C1 segment of cervical spinal cord (tissue), 14 donors: ENCODE data around the gene ECM1.
A peak's percentile ranks its signal among the peaks of the same experiment; 100 is the strongest.

Source experiments
- DNase-seq, 14 donors: peaks; one replicate each; lab custom pipeline; 2025; lab: John Stamatoyannopoulos, UW

The ECM1 gene

DNA sequence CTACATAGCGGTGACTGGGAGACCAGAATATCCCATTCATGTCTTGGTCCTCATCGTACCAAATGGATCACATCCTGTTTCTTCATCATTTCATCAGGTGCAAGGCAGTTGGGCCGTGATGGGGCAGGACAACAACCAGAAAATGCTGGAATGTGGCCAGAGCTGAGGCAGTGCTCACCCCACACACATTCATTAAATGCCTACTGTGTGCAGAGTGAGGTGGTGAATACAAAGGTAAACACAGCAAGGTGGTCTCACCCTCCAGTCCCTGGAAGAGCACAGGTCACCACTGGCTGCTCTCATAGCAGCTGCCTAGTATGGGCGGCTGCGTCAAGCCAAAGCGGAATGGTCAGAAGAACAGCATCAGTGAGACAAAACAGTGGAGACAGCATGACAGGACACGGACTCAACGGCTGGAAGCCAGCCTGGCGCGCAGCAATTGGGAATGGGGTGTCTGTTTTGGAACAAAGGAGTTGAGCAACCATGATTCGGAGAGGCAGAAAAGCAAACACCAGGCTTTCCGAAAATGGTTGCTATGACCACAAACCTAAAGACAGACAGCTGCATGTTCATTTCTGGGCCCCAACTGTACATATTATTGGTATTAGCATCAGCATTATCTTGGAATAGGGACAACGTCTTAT lies 35.7 kb downstream of the ECM1 start:
- DNase-seq: no peak

DNA sequence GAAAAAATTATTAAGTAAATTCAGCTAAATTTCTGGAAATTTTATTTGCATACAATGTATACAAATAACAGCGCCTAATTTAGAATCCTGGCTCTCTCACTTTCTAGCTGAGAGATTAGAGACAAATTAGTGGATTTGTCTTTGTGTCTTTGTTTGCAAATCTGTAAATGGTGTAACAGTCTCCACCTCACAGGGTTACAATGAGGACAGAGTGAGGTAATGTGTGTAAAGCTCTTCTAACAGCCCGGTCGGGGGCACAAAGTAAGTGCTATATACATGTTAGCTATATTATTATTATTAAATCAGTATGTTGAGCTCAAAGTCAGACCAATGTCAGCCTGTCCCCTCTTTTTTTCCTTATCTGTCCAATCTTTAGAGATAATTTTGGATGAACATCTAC lies 36.3 kb downstream of the ECM1 start:
- no peak for DNase-seq

DNA sequence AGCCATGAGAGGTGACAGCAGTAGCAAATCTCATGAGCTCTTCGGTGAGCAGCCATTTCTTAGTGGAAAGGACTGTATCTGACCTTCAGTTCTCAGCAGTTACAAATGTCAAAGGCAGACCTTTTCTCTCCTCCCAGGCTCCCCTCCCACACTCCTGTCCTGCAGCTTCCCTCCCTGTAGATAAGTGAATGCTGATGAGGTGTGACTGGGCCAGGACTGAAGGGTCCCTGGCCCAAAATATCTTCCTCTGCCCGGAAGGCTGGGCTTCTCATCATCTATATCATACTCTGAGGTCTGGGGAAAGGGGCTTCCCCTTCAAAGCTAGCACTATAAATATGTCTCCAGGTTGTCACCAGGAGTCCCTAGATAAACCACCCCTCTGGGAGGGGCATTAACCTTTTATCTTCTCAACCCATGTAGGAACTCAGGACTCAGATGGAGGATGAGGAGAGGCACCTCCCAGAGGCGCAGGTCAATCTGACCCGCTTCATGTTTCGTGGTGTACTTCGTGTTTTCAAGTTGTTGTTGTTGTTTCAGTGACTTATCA lies 37.6 kb downstream of the ECM1 start:
- DNase-seq: no peak

DNA sequence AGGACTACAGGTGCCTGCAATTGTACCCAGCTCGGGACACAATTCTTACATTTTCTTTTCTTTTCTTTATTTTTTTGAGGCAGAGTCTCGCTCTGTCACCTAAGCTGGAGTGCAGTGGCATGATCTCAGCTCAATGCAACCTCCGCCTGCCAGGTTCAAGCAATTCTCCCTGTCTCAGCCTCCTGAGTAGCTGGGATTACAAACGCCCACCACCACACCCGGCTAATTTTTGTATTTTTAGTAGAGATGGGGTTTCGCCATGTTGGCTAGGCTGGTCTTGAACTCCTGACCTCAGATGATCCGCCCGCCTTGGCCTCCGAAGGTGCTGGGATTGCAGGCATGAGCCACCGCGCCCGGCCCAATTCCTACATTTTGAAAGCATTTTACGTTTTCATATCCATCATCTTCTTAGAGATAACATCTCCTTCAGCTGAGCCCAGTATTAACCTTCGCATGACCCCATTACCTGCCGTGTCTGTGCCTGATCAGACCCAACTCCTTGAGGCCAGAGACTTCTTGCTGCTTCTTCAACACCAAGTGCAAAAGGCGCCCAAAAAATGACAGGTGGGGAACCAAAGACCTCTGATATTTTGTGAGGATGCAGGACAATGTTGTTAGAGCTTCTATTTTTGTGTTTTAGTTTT lies 38.5 kb downstream of the ECM1 start:
- DNase-seq: no peak

DNA sequence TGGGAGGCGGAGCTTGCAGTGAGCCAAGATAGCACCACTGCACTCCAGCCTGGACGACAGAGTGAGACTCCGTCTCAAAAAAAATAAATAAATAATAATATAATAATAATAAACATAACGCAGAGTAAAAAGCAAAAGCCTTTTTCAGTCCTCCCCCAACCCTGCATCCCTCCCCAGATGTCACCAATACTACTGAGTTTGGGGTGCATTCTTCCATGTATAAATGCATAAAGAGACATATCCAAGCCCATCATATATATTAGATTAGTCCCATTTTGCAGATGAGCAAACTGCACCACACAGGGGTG lies 40.4 kb downstream of the ECM1 start:
- no peak for DNase-seq

DNA sequence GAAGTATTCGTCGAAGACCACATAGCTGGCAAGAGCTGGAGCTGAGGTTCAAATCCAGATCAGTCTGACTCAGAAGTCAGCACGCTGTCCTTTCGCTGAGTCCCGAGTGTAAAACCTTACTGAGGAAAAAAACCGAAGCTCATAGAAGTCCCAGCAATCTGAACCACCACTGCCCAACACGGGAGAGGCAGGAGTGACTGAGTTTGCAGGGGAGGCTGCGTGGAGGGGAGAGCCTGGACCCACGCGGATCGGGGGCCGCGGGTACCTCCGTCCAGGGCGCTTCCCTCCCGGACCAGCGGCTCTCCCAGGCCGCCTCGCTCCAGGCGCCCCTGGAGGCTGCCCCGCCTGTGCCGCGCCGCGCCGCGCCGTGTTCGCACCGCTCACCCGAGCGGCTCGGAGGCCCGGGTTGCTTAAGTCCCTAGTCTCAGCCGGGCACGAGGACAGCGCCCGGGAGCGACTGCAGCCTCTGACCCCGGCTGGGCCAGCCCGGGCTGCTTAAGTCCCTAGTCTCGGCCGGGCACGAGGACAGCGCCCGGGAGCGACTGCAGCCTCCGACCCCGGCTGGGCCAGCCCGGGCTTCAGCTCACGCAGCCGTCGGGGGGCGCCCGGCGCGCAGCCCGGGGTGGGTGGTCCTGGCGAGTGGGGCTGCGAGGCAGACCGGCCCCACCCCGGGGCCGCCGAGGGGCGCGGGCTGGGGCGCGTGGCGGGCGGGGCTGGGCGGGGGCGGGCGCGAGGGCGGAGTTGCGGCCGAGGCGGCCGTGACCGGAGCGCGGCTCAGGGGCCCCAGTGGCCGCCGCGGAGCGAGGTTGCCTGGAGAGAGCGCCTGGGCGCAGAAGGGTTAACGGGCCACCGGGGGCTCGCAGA lies 41.0 kb downstream of the ECM1 start, which contains the start of gene ADAMTSL4:
Gene ADAMTSL4 (plus strand): TSS at position 777 of the 864 bp plus-strand sequence. CDS start 2,881 bp downstream, outside the sequence.
- DNase-seq: peak in 5 of 14 donors; percentile 33 to 63 (median 58)

DNA sequence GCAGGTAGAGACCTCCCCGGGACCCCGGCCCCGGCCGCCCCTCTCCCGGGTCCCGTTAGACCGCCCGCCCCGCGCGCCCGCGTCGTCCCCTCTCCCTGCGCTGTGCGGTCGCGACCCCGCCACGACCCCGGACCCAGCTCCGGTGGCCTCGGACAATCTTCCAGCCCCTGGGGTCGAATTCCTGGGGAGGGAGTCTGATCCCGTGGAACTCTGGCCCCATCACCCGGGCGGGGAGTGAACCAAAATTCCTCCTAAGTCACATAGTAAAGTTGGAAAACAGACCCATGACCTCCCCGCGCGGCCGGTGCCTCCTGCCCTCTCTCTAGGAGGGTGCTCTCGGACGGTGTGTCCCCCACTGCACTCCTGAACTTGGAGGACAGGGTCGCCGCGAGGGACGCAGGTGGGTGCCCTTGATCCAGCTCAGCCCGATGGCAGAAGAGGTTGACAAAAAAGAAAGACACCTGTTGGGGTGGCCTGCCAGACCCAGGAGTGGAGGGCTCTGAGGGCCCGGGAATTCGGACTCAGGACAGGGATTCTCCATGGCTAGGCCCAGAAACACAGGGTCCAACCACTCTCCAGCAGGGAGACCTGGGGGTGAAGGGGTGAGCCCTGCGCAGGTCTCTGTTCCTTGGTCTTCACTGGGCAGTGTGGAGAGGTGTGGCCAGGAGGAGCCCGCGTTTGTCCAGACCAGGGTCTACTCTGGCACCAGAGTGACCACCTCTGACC lies 41.8 kb downstream of the ECM1 start:
- DNase-seq: peak in 2 of 14 donors; percentile 22 to 45

DNA sequence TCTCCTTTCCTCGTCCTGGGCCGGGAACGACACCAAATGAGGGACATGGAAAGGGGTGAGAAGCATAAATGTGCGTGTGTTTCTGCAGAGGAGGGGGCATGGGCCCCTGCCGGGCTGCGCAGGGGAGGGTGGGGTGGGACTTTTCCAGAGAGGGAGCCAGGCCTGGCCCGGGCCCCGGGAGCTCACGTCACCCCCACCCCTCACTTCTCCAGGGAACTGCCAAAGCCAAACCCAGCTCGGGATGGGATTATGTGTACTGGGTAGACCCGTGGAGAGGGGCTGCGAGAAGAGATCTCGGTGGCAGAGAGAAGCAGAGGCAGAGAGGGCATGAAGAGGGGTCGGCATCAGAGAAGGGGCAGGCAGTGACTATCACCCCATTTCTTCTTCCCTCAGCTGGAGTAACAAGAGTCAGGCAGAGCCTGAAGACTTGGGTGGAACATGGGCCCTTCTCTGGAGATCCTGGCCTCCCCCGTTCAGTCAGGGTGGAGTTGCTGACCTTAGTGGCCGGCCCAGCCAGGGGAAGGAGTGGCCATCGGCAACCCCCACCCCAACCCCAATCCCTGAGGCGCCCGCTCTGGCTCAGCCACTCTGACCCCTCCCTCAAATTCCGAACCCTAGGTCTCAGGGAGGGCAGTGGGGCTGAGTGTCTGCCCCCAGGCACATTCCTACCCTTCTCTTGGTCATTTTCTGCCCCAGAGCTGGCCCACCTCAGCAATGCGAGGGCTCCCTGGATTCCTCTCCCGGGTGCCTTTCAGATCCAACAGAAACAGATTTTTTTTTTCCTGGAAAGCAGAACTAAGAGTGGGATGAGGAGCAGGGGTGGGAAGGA lies 42.5 kb downstream of the ECM1 start:
- peak in 3 of 14 donors; percentile 14 to 45 (median 20) for DNase-seq

DNA sequence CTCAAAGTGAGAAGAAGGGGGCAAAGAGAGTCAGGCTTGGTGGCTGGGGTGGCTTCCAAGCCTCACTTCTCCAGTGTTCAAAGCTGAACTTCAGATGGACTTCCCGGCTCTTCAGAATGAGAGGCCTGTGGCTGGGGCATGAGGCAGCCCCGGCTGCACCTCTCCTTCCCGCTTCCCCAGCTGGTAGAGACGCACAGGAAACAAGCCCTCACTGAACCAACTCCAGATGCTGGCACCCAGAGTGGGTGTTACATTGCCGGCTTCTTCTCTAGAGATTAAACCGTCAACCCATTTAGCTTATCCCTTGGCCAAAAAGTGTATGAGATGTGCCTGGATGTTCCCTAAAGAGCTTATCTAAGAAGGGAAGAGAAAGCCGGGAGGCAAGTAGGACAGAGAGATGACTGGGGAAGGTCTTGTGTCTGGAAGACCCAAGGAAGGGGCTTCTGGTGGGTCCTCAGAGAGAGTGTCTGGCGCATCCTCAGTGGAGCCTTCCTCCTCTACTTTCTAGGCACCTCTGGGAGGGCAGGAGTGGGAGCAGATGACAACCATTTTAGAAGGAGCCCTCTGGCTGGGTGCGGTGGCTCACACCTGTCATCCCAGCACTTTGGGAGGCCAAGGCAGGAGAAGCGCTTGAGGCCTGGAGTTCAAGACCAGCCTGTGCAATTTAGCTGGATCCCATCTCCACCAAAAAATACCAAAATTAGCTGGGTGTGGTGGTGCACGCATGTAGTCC lies 43.3 kb downstream of the ECM1 start:
- peak in 1 of 14 donors; percentile 7 for DNase-seq

DNA sequence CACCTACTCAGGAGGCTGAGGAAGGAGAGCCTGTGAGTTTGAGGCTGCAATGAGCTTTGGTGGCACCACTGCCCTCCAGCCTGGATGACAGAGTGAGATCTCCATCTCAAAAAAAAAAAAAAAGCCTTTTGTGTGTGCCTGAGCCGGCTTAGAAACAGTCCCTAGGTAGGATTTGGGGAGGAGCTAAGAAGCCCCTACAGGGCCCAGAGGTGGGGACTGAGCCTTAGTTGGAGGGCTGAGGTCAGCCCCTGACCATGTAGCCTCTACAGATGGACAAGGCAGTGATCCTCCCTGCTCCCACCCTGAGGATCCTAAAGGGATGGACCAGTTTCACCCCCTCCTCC lies 43.8 kb downstream of the ECM1 start:
- DNase-seq: no peak

DNA sequence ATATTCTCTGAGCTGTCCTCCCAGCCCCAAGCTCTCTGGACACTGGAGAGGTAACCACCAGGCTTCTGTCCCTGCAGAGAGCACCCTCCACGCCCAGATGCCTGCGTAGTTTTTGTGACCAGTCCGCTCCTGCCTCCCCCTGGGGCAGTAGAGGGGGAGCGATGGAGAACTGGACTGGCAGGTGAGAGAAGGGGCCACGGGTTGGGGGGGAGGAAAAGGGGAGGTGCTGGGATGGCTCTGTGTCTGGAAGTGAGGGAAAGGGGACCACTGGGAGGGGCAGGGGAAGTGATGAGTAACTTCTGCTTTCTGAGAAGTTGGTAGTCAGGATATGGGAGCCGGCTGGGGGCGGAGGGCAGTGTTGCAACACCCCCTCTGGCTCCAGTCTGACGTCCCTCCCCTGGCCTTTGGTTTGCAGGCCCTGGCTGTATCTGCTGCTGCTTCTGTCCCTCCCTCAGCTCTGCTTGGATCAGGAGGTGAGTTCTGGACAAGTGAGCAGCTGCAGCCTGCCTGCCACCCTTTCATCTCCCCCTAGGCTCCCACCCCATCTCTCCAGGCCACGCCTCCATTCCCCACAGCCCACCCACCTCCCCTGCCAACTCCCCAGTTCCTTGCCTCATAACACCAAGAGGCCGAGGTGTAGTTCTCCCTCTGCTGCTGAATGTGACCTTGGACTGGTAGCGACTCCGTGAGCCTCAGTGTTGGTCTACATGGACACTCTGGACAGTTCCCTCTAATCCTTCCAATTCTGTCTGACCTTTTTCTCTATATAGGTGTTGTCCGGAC lies 44.4 kb downstream of the ECM1 start:
- peak in 9 of 14 donors; percentile 28 to 86 (median 48) for DNase-seq

DNA sequence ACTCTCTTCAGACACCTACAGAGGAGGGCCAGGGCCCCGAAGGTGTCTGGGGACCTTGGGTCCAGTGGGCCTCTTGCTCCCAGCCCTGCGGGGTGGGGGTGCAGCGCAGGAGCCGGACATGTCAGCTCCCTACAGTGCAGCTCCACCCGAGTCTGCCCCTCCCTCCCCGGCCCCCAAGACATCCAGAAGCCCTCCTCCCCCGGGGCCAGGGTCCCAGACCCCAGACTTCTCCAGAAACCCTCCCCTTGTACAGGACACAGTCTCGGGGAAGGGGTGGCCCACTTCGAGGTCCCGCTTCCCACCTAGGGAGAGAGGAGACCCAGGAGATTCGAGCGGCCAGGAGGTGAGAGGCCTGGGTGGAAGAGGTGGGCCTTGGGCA lies 45.0 kb downstream of the ECM1 start:
- no peak for DNase-seq

DNA sequence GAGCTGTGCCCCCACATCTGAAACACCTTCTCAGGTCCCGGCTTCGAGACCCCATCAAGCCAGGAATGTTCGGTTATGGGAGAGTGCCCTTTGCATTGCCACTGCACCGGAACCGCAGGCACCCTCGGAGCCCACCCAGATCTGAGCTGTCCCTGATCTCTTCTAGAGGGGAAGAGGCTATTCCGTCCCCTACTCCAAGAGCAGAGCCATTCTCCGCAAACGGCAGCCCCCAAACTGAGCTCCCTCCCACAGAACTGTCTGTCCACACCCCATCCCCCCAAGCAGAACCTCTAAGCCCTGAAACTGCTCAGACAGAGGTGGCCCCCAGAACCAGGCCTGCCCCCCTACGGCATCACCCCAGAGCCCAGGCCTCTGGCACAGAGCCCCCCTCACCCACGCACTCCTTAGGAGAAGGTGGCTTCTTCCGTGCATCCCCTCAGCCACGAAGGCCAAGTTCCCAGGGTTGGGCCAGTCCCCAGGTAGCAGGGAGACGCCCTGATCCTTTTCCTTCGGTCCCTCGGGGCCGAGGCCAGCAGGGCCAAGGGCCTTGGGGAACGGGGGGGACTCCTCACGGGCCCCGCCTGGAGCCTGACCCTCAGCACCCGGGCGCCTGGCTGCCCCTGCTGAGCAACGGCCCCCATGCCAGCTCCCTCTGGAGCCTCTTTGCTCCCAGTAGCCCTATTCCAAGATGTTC lies 45.6 kb downstream of the ECM1 start:
- no peak for DNase-seq

DNA sequence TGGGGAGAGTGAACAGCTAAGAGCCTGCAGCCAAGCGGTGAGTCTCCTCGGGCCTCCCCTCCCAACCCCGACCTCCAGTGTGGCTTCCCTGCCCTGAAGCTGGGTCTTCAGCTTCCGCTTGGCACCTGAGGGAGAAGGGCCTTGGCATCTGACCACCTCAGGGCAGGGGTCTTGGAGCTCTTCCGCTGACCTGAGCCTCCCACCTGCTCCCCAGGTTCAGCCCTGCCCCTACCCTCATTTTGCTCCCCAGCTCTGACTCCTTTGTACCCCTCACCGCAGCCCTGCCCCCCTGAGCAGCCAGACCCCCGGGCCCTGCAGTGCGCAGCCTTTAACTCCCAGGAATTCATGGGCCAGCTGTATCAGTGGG lies 46.2 kb downstream of the ECM1 start:
- DNase-seq: no peak

DNA sequence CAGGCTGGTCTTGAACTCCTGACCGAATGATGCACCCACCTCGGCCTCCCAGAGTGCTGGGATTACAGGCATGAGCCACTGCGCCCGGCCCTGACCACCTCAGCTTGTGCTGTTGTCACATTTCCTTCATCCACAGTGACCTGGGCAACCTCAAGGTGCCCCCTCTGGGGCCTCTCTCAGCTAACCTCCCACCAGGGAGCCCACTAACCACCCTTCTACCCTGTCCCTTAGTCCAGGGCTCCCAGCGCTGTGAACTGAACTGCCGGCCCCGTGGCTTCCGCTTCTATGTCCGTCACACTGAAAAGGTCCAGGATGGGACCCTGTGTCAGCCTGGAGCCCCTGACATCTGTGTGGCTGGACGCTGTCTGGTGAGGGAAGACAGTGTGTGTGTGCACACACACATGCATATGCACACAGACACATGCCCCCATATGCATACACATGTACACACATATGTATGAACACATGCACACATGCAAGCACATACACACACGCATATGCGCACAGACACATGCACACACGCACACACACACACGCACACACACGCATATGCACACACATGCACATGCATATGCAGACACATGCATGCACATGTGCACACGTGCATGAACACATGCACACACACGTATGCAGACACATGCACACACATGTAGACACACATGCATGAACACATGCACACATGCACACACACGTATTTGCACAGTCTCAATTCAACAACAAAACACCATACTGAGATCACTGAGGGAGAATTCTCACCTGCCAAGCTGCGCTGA lies 47.5 kb downstream of the ECM1 start:
- no peak for DNase-seq

DNA sequence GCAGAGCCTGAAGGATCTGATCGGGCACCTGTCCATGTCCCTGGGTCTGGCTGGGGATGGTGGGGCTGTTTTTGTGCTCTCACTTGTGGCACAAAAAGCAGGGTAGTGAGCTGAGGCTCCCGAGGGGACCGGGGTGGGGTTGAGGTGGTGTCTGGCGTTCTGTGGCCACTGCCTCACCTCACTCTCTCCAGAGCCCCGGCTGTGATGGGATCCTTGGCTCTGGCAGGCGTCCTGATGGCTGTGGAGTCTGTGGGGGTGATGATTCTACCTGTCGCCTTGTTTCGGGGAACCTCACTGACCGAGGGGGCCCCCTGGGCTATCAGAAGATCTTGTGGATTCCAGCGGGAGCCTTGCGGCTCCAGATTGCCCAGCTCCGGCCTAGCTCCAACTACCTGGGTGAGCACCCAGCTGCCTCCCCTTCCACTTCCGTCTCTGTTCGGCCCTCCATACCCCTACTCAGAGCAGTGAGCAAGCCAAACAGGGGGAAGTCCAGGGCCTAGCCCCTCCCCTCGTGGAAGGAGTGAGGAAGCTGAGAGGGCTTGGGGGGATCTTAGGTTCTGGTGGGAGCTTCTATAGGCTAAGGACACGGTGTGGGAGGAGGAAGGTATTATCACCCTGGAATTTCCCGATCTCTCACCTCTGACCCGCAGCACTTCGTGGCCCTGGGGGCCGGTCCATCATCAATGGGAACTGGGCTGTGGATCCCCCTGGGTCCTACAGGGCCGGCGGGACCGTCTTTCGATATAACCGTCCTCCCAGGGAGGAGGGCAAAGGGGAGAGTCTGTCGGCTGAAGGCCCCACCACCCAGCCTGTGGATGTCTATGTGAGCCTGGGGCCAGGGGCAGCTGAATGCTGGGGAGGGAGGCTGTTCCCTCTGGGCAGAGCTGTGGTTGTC lies 48.3 kb downstream of the ECM1 start:
- no peak for DNase-seq

DNA sequence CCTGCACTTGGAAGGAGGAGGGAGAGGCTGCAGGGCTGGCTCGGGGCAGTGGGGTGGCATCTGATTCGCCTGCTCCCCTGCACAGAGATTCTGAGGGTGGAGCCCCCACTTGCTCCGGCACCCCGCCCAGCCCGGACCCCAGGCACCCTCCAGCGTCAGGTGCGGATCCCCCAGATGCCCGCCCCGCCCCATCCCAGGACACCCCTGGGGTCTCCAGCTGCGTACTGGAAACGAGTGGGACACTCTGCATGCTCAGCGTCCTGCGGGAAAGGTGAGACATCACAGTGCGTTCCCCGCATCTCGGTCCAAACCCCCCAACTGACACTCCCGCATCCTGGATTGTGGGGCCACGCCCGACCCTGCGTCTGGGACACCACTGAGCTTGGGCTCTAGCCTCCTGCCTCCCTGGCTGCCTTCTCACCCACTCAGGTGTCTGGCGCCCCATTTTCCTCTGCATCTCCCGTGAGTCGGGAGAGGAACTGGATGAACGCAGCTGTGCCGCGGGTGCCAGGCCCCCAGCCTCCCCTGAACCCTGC lies 49.2 kb downstream of the ECM1 start:
- no peak for DNase-seq
